Uterus (tissue), 2 donors: Measurements from ENCODE around the gene EMC6.

Experiments
- CTCF ChIP-seq, 4 experiments: fragments of 200-600 bp in 2 of 4; fragments of 450-650 bp in 2 of 4; sonication (generic) in 2 of 4; IDR thresholded peaks; one replicate each; pipeline ENCODE4 v1.5.1; 2016 to 2019; ENCODE audit warnings: antibody characterized with exemption in 4 of 4, mild to moderate bottlenecking in 2 of 4, moderate library complexity in 1 of 4
- POLR2A ChIP-seq, 2 donors: fragments of 450-650 bp; IDR thresholded peaks; one replicate each; pipeline ENCODE4 v1.6.1; 2016; ENCODE audit warnings: antibody characterized with exemption in 2 of 2, mild to moderate bottlenecking in 1 of 2, moderate library complexity in 1 of 2

- TF ChIP-seq CTCF (IDR thresholded peaks at IDR 0.05), result no peak
- TF ChIP-seq POLR2A (IDR thresholded peaks at IDR 0.05), result no peak
Measured at GRCh38 chr17:3641014-3641413, 27.6 kb upstream of the EMC6 start.
